ENCODE results near the gene SGPP2. TPM values are rescaled to one million over a fixed set of nuclear protein-coding genes. Genes with fewer than 3 reads are reported as not detected.
A peak's percentile ranks its signal among the peaks of the same experiment; 100 is the strongest.

Gene SGPP2
- total RNA-seq, 1 donor, result not detected

DNA sequence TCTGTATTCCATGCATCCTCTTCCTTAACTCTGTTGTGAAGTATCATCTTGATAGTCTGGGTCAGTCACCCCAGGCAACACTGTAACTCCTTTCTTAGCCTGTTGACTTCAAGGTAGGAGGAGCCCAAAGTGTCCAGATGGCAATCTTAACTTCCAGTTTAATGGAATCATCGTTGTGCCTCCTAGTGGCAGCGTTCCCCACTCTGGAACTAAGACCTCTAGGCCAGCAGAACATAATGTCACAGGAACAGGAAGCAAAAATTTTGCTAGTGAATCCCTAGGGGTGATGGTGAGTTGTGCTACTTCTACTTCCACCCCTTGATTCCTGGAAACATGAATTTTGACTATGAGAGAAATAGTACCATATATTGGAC is 11.7 kb downstream of the SGPP2 start:
- TF ChIP-seq, protein P1, sequence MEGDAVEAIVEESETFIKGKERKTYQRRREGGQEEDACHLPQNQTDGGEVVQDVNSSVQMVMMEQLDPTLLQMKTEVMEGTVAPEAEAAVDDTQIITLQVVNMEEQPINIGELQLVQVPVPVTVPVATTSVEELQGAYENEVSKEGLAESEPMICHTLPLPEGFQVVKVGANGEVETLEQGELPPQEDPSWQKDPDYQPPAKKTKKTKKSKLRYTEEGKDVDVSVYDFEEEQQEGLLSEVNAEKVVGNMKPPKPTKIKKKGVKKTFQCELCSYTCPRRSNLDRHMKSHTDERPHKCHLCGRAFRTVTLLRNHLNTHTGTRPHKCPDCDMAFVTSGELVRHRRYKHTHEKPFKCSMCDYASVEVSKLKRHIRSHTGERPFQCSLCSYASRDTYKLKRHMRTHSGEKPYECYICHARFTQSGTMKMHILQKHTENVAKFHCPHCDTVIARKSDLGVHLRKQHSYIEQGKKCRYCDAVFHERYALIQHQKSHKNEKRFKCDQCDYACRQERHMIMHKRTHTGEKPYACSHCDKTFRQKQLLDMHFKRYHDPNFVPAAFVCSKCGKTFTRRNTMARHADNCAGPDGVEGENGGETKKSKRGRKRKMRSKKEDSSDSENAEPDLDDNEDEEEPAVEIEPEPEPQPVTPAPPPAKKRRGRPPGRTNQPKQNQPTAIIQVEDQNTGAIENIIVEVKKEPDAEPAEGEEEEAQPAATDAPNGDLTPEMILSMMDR (IDR thresholded peaks at IDR 0.05; ENCODE audit: insufficient read depth, low read depth, low read length), result no peak
- H3K4me3 ChIP-seq (ENCODE audit: low read depth, low read length), result no peak overlapping the region
- no peak for DNase-seq (ENCODE audit: low read depth)

DNA sequence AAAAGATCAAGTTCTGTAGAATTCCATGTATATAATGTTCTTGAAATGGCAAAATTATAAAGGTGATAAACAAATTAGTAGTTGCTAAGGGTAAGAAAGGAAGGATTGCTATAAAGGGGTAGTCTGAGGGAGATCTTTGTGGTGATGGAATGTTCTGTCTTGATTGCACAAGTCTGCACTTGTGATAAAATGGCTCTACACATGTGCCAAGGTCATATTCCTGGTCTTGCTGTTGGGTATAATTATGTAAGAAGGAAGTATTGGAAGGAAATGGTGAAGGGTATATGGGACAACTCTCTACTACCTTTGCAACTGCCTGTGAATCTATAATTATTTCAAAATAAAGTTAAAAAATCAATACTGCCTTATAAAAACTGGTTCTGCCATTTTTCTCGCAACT is 15.3 kb downstream of the SGPP2 start:
- no peak overlapping the region for H3K4me3 ChIP-seq (ENCODE audit: low read depth, low read length)
- TF ChIP-seq, protein P1 (IDR thresholded peaks at IDR 0.05; ENCODE audit: insufficient read depth, low read depth, low read length), result no peak
- no peak for DNase-seq (ENCODE audit: low read depth)

DNA sequence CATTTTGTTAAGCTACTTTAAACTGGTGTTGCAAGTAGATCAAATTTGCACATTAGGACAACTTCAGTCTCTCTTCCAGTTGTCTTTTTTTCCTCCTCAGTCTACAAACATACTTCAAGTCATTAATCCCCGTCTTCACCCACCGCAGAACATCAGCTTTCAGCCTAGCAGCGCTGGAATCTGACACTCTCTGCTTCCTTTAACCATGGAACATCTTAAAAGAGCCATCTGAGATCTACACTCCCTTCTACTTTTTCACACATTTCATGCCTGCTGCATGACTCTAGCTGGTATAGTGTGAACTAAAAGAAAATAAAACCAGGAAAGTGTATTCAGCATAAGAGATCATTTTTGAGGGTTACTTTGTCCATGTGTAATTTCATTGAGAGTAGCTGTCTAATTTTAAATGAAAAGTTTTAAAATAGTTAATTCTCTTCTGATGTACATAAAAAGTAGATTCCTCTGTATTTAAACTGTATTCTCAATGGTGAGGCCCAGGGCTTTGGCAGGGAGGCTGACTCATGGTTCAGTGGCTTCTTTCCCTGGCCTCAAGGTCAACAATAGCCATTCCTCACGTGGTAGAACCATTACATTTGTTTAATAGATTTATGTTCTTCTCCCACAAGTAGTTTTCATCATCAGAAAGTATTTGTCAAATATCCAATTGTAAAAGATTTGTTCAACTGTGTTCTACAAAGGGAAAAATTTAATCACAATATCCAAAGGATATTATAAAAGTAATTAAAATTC is 16.5 kb downstream of the SGPP2 start:
- TF ChIP-seq, protein P1 (IDR thresholded peaks at IDR 0.05; ENCODE audit: insufficient read depth, low read depth, low read length), result no peak
- peak; percentile 82 for DNase-seq (ENCODE audit: low read depth)
- H3K4me3 ChIP-seq (ENCODE audit: low read depth, low read length), result no peak overlapping the region

DNA sequence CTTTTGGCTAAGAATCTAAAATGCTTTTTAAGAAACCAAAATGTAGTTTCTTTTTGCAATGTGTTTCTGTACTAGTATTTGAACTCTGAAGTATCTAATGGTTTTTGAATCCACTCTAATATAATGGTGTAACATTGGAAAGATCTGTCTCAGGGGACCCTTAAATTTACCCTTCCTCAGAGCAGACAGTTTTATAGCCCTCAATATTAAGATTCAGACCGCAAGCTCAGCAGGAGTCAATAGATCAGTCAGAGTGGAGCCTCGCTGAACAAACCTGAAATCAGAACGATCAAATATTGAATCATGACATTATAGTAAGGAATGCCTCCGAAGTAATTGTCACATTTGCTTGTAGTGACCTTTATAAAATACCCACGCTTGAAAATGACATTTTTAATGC is 18.3 kb downstream of the SGPP2 start:
- TF ChIP-seq, protein P1 (IDR thresholded peaks at IDR 0.05; ENCODE audit: insufficient read depth, low read depth, low read length), result no peak
- no peak overlapping the region for H3K4me3 ChIP-seq (ENCODE audit: low read depth, low read length)

DNA sequence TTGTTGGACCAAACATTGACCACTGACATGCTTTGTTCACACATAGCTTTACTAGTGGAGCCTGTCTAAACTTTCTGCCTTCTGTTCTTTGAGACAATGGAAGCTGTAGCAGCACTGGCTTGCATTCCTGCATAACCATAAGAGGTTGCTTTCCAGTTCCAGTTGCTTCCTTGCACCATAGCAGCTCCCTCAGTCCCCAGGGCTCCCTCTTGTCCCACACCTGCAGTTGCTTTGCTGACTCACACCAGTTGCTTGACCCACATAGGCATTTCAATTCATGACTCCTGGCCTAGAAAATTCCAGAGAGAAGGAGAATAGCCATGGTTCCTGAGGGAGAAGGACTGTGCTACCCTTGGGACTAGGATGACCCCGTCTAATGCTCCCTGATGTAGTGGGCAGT is 20.9 kb downstream of the SGPP2 start:
- DNase-seq (ENCODE audit: low read depth), result no peak
- TF ChIP-seq, protein P1 (IDR thresholded peaks at IDR 0.05; ENCODE audit: insufficient read depth, low read depth, low read length), result no peak
- H3K4me3 ChIP-seq (ENCODE audit: low read depth, low read length), result no peak overlapping the region

More for the DNA sequence above, 18.3 kb downstream of the SGPP2 start:
- DNase-seq (ENCODE audit: low read depth), result no peak

DNA sequence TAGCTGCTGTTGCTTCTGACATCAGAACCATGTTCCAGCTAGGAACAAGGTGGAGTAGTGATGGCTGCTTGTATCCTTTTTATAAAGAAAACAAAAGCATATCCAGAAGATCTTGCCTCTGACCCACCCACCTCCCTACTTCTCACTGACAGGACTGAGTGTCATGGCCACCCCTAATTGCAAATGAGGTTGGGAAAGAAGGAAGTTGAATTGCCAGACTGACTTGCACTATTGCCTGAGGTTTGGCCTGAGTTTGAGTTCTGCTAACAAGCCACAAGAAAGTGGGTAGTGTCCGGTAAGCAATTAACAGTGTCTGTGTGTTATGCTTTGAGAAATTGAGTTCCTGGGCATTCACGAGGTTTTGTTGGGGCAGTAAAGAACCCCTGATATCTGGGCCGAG is 22.8 kb downstream of the SGPP2 start:
- TF ChIP-seq, protein P1 (IDR thresholded peaks at IDR 0.05; ENCODE audit: insufficient read depth, low read depth, low read length), result no peak
- DNase-seq (ENCODE audit: low read depth), result no peak
- no peak overlapping the region for H3K4me3 ChIP-seq (ENCODE audit: low read depth, low read length)

DNA sequence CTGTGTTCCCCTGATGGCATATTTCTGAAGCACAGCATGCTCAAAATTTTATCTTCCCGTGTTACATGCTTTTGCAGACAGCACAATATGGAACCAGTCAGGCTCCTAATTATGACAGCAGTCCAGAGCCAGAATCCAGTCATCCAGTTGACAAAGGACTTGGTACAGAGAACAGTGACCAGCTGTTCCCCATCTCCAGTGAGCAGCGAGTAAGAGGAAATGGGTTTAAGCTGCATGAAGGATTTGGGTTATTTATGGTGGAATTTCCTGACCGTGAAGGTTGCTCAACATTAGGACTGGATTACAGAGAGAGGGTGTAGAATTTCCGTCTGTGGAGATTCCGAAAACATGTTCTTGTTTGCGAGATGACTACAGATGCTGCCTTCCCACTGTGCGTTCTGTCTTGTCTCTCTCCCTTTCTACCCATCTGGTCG is 24.4 kb downstream of the SGPP2 start:
- peak; percentile 94 for DNase-seq (ENCODE audit: low read depth)
- no peak overlapping the region for H3K4me3 ChIP-seq (ENCODE audit: low read depth, low read length)
- TF ChIP-seq, protein P1 (IDR thresholded peaks at IDR 0.05; ENCODE audit: insufficient read depth, low read depth, low read length), result no peak
